ENCODE data around the gene NDST3. TPM values are rescaled to one million over a fixed set of nuclear protein-coding genes. Genes with fewer than 3 reads are reported as not detected.

Gene NDST3
- total RNA-seq = under 1 TPM in 1 of 3 donors, not detected in 2; 0.29 TPM

DNA sequence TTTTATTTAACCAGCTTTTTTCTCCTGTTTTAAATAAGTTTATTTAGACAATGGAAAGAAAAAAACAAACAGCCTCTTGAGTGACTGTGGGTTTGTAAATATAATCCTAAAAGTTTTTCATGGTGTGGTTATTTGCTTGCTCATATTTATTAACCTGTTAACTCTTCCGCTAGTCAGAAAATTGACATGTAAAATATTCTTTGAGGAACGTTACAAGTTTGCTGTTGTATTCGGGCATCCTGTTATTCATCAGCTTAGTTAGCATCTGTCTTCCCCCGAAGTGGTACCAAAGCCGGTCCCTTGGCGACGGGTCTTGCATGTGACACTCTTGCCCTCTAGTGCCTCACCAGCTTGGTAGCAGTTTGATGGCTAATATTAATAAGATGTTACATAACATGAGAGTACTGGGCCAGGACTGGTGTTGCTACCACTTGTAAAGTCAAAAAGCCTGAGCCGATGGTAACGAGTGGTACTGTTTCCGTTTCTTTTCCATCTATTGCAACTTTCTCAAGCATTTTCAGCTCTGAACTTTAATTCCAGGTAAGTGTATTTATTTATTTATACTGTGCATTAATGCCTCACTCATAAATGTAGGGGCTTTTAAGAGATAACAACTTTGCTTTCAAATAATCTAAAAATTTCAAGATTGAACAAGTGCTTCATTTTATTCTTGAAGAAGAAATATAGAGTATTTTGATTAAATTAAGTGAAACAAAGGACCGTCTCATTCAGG lies at the start of gene NDST3:
TSS of gene NDST3 (plus strand) at position 434 of the 733 bp plus-strand sequence. CDS start 19,425 bp downstream, outside the sequence.
- TF ChIP-seq POLR2A (IDR thresholded peaks at IDR 0.05) (no peak), POLR2AphosphoS5 (IDR thresholded peaks at IDR 0.05) (no peak)
- TF ChIP-seq, protein P1, sequence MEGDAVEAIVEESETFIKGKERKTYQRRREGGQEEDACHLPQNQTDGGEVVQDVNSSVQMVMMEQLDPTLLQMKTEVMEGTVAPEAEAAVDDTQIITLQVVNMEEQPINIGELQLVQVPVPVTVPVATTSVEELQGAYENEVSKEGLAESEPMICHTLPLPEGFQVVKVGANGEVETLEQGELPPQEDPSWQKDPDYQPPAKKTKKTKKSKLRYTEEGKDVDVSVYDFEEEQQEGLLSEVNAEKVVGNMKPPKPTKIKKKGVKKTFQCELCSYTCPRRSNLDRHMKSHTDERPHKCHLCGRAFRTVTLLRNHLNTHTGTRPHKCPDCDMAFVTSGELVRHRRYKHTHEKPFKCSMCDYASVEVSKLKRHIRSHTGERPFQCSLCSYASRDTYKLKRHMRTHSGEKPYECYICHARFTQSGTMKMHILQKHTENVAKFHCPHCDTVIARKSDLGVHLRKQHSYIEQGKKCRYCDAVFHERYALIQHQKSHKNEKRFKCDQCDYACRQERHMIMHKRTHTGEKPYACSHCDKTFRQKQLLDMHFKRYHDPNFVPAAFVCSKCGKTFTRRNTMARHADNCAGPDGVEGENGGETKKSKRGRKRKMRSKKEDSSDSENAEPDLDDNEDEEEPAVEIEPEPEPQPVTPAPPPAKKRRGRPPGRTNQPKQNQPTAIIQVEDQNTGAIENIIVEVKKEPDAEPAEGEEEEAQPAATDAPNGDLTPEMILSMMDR (IDR thresholded peaks at IDR 0.05) = peak in 1 of 3 donors; percentile 37
- DNase-seq (ENCODE audit: low spot score in 2 of 2) = peak in 1 of 2 donors; percentile 27
- Histone ChIP-seq H3K27ac (no peak within 1 kb of the TSS), H3K27me3 (peaks cover 0 to 13% of the 10 kb centered on the region in 2 donors), H3K4me1 (no peaks in the 10 kb centered on the region), H3K9me3 (no peaks in the 10 kb centered on the region), H3K4me3 (peak within 1 kb of the TSS; percentile 37 to 65 (median 51)), H3K36me3 (no peaks in the 10 kb centered on the region)
- intact Hi-C loops (cut with DNase I; ENCODE audit: low total_unique reads) = no loop called here

DNA sequence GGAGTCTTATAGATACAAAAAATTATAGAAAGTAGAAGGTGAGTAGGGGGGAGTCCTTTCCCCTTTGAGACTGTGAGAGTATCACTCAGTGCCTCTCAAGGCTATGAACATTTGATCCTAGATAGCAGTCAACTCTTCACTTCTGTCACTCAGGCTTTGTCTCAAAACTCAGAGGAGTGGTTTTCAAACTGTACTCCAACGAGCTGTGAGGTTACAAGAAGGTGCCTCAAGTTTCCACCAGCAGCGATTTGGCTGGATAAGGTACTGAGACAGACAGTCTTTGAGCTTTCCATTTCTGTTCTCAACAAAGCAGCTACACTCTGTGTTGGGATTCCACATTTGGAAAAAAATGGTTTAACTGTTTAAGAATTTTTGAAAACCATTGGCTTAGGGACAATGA lies 48.0 kb upstream of the NDST3 start:
- intact Hi-C loops (cut with DNase I; ENCODE audit: low total_unique reads) = loop anchor here (5.0 kb wide), 1 partner anchor 1079 kb away; no protein-coding TSS in a partner anchor
- DNase-seq (ENCODE audit: low spot score in 2 of 2) = no peak
- Histone ChIP-seq H3K36me3 (no peaks in the 10 kb centered on the region), H3K27ac (no peak overlapping the region), H3K9me3 (no peaks in the 10 kb centered on the region), H3K4me1 (no peaks in the 10 kb centered on the region), H3K27me3 (no peaks in the 10 kb centered on the region), H3K4me3 (no peak overlapping the region)
- TF ChIP-seq, protein P1 (IDR thresholded peaks at IDR 0.05) = no peak
- TF ChIP-seq POLR2A (IDR thresholded peaks at IDR 0.05) = no peak
- no peak for TF ChIP-seq POLR2AphosphoS5 (IDR thresholded peaks at IDR 0.05)

DNA sequence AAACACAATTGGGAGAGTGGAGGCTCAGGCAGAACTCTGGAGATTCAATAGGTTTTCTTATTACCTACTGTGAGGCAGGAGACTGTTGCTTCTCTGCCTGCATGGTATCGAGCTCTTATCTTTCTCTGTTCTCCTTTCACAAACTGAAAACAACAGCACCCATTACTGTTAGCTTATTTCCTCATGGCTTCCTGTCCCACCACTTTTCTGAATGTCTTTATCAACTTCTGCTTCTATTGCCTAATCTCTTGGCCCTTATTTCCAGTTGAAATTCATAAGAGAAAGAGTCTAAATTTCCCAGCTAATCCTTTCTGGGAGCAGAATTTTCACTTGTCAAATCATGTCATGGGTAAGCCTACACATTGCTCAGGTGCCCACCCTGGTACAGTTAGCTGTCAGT lies 46.8 kb upstream of the NDST3 start:
- Histone ChIP-seq H3K27me3 (no peaks in the 10 kb centered on the region), H3K36me3 (no peaks in the 10 kb centered on the region), H3K4me1 (no peaks in the 10 kb centered on the region), H3K9me3 (no peaks in the 10 kb centered on the region), H3K4me3 (no peak overlapping the region), H3K27ac (no peak overlapping the region)
- intact Hi-C loops (cut with DNase I; ENCODE audit: low total_unique reads) = loop anchor here (5.0 kb wide), 1 partner anchor 1080 kb away; no protein-coding TSS in a partner anchor
- TF ChIP-seq POLR2A (IDR thresholded peaks at IDR 0.05) (no peak), POLR2AphosphoS5 (IDR thresholded peaks at IDR 0.05) (no peak)
- TF ChIP-seq, protein P1 (IDR thresholded peaks at IDR 0.05) = no peak
- no peak for DNase-seq (ENCODE audit: low spot score in 2 of 2)

DNA sequence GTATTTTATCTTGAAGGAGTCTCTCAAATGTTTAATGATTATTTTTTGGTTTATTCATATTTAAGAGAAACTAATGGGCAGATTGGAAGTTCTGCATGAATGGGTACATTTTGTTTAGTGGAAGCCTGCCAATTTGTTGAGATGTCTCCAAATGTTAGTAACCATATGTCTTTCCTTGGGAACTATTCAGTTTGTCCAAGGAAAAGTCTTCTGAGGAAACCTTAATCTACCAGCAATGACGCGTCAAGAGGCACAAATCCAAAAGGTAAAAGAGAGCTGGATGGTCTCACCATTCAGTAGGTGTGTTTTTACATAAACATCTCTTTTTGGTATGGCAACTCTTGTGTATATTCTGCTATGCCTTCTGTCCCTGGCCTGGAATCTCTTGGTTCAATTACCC lies 37.4 kb upstream of the NDST3 start:
- Histone ChIP-seq H3K36me3 (no peaks in the 10 kb centered on the region), H3K4me3 (no peak overlapping the region), H3K27me3 (no peaks in the 10 kb centered on the region), H3K27ac (no peak overlapping the region), H3K4me1 (no peaks in the 10 kb centered on the region), H3K9me3 (no peaks in the 10 kb centered on the region)
- intact Hi-C loops (cut with DNase I; ENCODE audit: low total_unique reads) = no loop called here
- TF ChIP-seq POLR2AphosphoS5 (IDR thresholded peaks at IDR 0.05) (no peak), POLR2A (IDR thresholded peaks at IDR 0.05) (no peak)
- TF ChIP-seq, protein P1 (IDR thresholded peaks at IDR 0.05) = no peak
- no peak for DNase-seq (ENCODE audit: low spot score in 2 of 2)

DNA sequence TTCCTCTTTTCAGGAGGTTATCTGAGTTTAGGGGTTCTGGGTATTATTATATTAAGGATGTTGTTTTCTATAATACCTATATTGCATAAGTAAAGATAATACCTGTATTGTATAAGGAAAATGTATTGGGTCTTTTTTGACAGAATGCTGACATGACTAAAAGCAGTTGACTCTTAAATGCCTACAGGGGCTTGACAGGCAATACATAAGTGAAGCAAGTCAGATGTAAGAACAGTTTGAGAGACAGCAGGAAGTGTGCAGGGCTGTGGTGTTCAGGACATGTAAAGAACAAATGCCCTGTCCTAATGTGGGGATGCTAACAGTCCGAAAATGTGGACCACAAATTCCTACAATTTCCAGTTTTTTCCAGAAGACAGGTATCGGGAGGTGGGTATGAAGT lies 30.2 kb upstream of the NDST3 start:
- no peaks in the 10 kb centered on the region for H3K27me3 ChIP-seq
- H3K4me1 ChIP-seq = no peaks in the 10 kb centered on the region
- DNase-seq (ENCODE audit: low spot score in 2 of 2) = no peak
- no peaks in the 10 kb centered on the region for H3K36me3 ChIP-seq
- no peak overlapping the region for H3K4me3 ChIP-seq
- no peak for TF ChIP-seq POLR2AphosphoS5 (IDR thresholded peaks at IDR 0.05)
- TF ChIP-seq, protein P1 (IDR thresholded peaks at IDR 0.05) = no peak
- no peak for TF ChIP-seq POLR2A (IDR thresholded peaks at IDR 0.05)
- H3K9me3 ChIP-seq = no peaks in the 10 kb centered on the region
- no peak overlapping the region for H3K27ac ChIP-seq
- intact Hi-C loops (cut with DNase I; ENCODE audit: low total_unique reads) = loop anchor here (10.0 kb wide), 1 partner anchor 1789 kb away; no protein-coding TSS in a partner anchor

All from breast epithelium (tissue), 4 donors.